Esophagus squamous epithelium (tissue), 5 donors: ENCODE results near the gene SIGLEC7. TPM values are rescaled to one million over a fixed set of nuclear protein-coding genes. Genes with fewer than 3 reads are reported as not detected.
A peak's percentile ranks its signal among the peaks of the same experiment; 100 is the strongest.
"Not testable (repeated sequence)": the region's sequence is repeated elsewhere in the genome, so short reads cannot be mapped to it uniquely, and the experiment has no call there.

Source experiments
- DNase-seq: peaks from one replicate; lab custom pipeline; 2025; lab: John Stamatoyannopoulos, UW
- H3K27ac ChIP-seq, 4 donors: fragments of 200-600 bp; sonication (generic); one replicate each; pipeline ENCODE4 v1.5.1; 2016 to 2019; ENCODE audit warnings: mild to moderate bottlenecking in 1 of 4
- H3K27me3 ChIP-seq, 4 donors: fragments of 200-600 bp; sonication (generic); 1 replicate in 3 of 4; 2 replicates in 1 of 4; pipeline versions ENCODE4 v1.5.1 to v1.6.0; 2017 to 2021; ENCODE audit warnings: antibody characterized with exemption in 1 of 4
- H3K36me3 ChIP-seq, 3 donors: fragments of 200-600 bp; sonication (generic); one replicate each; pipeline ENCODE4 v1.5.1; 2016 to 2019
- H3K4me1 ChIP-seq, 3 donors: fragments of 200-600 bp; sonication (generic); one replicate each; pipeline ENCODE4 v1.5.1; 2017 to 2019
- H3K4me3 ChIP-seq, 4 donors: fragments of 200-600 bp; sonication (generic); 1 replicate in 3 of 4; 2 replicates in 1 of 4; pipeline ENCODE4 v1.5.1; 2016 to 2019; ENCODE audit warnings: mild to moderate bottlenecking in 2 of 4, moderate library complexity in 1 of 4
- H3K9me3 ChIP-seq, 3 donors: fragments of 200-600 bp; sonication (generic); one replicate each; pipeline ENCODE4 v1.5.1; 2016 to 2019
- CTCF ChIP-seq, 6 experiments: fragments of 450-650 bp in 4 of 6; fragments of 200-600 bp in 2 of 6; sonication (generic) in 2 of 6; IDR thresholded peaks; one replicate each; pipeline ENCODE4 v1.5.1; 2016 to 2019; ENCODE audit warnings: antibody characterized with exemption in 6 of 6, mild to moderate bottlenecking in 4 of 6, moderate library complexity in 4 of 6
- POLR2A ChIP-seq, 4 donors: fragments of 450-650 bp; IDR thresholded peaks; one replicate each; pipeline ENCODE4 v1.6.1; 2017; ENCODE audit warnings: antibody characterized with exemption in 4 of 4, mild to moderate bottlenecking in 4 of 4, moderate library complexity in 3 of 4
- WGBS, 2 donors: methylation state at CpG; one replicate each; pipeline ENCODE4 v1.1.5; 2018; 5-methylcytosine and 5-hydroxymethylcytosine counted together
- intact Hi-C: fragments of 100-400 bp; cut with DNase I; formaldehyde crosslinking; loops from one replicate; pipeline ENCODE4 v1.15.0; 2022
- total RNA-seq, 4 donors: library from RNA; depleted of rRNA; stranded (reverse); fragments of >200 nt; gene quantifications; one replicate each; pipeline ENCODE4 v1.1.0, GENCODE V29; 2016
- donor health status: DM: yes; HTN: yes; CAD: no.

Gene SIGLEC7
- total RNA-seq, 4 donors from 2014 or later = 0.13 to 3.8 (median 0.32) TPM; not detected in 1

GRCh38 chr19:51140441-51140840 is 1.7 kb upstream of the SIGLEC7 start:
- no peak for DNase-seq
- H3K36me3 ChIP-seq = no peaks in the 10 kb centered on the region
- TF ChIP-seq CTCF (IDR thresholded peaks at IDR 0.05) = no peak
- no peak overlapping the region for H3K27ac ChIP-seq
- 29 to 30% methylated on average over 5 to 6 of the region's 6 CpGs for WGBS, 2 donors
- H3K27me3 ChIP-seq = peaks cover 0 to 65% (median 0%) of the 10 kb centered on the region in 4 donors
- intact Hi-C loops = no loop called here
- no peaks in the 10 kb centered on the region for H3K9me3 ChIP-seq
- no peaks in the 10 kb centered on the region for H3K4me1 ChIP-seq
- no peak overlapping the region for H3K4me3 ChIP-seq

- H3K36me3 ChIP-seq = no peaks in the 10 kb centered on the region
- H3K27me3 ChIP-seq = peaks cover 0 to 65% (median 0%) of the 10 kb centered on the region in 4 donors
- TF ChIP-seq CTCF (IDR thresholded peaks at IDR 0.05) (no peak), POLR2A (IDR thresholded peaks at IDR 0.05) (no peak)
- intact Hi-C loops = no loop called here
- no peaks in the 10 kb centered on the region for H3K4me1 ChIP-seq
- WGBS, 2 donors = 40 to 75% methylated on average over 1 to 6 of the region's 6 CpGs
- H3K4me3 ChIP-seq = no peak overlapping the region
- peak overlapping the region in 1 of 4 donors; percentile 67 for H3K27ac ChIP-seq
- DNase-seq = no peak
- no peaks in the 10 kb centered on the region for H3K9me3 ChIP-seq
Measured at GRCh38 chr19:51141181-51141580, 920 bp upstream of the SIGLEC7 start.

GRCh38 chr19:51142809-51143475 is 841 bp downstream of the SIGLEC7 start:
- peak overlapping the region in 1 of 4 donors; percentile 33 for H3K27ac ChIP-seq
- DNase-seq, intact Hi-C loops, H3K36me3 ChIP-seq, H3K9me3 ChIP-seq, H3K4me1 ChIP-seq, H3K4me3 ChIP-seq: not testable (repeated sequence)
- 67 to 82% methylated on average over 6 to 8 of the region's 15 CpGs for WGBS, 2 donors
- peaks cover 0 to 55% (median 0%) of the 10 kb centered on the region in 4 donors for H3K27me3 ChIP-seq

GRCh38 chr19:51143486-51143885 is 1.4 kb downstream of the SIGLEC7 start:
- no peaks in the 10 kb centered on the region for H3K4me1 ChIP-seq
- no peaks in the 10 kb centered on the region for H3K36me3 ChIP-seq
- peaks cover 0 to 49% (median 0%) of the 10 kb centered on the region in 4 donors for H3K27me3 ChIP-seq
- H3K4me3 ChIP-seq = no peak overlapping the region
- no peak for DNase-seq
- WGBS, 2 donors = 80 to 100% methylated on average over 1 to 3 of the region's 5 CpGs
- no peak overlapping the region for H3K27ac ChIP-seq
- intact Hi-C loops = no loop called here
- no peak for TF ChIP-seq CTCF (IDR thresholded peaks at IDR 0.05)
- TF ChIP-seq POLR2A (IDR thresholded peaks at IDR 0.05) = no peak
- H3K9me3 ChIP-seq = no peaks in the 10 kb centered on the region

- no peak for TF ChIP-seq CTCF (IDR thresholded peaks at IDR 0.05)
- no peak for TF ChIP-seq POLR2A (IDR thresholded peaks at IDR 0.05)
- H3K27me3 ChIP-seq = peaks cover 0 to 38% (median 0%) of the 10 kb centered on the region in 4 donors
- intact Hi-C loops = no loop called here
- no peak for DNase-seq
- no peak overlapping the region for H3K27ac ChIP-seq
- no peaks in the 10 kb centered on the region for H3K9me3 ChIP-seq
- no peaks in the 10 kb centered on the region for H3K36me3 ChIP-seq
- H3K4me3 ChIP-seq = no peak overlapping the region
- no peaks in the 10 kb centered on the region for H3K4me1 ChIP-seq
- WGBS, 2 donors = 38% methylated on average over 1 of the region's 11 CpGs; no CpG with 5 or more reads in 1 of the 2 donors
Measured at GRCh38 chr19:51144482-51145045, 2.5 kb downstream of the SIGLEC7 start.
